ENCODE data around the gene ITIH4. TPM values are rescaled to one million over a fixed set of nuclear protein-coding genes. Genes with fewer than 3 reads are reported as not detected.

Gene ITIH4
- total RNA-seq = 1 to 10 TPM; 2.0 to 4.6 (median 2.8) TPM

- TF ChIP-seq POLR2A (IDR thresholded peaks at IDR 0.05; ENCODE audit: low read depth) (no peak), POLR2AphosphoS5 (IDR thresholded peaks at IDR 0.05) (no peak), CTCF (IDR thresholded peaks at IDR 0.05) (no peak), EP300 (IDR thresholded peaks at IDR 0.05) (no peak)
- Histone ChIP-seq H3K4me1 (peaks cover 21 to 40% (median 35%) of the 10 kb centered on the region in 4 donors), H3K27me3 (no peaks in the 10 kb centered on the region), H3K27ac (replicated peaks in 1 of 4) (peak within 1 kb of the TSS; percentile 32 to 60 (median 54)), H3K36me3 (peaks cover 0 to 24% (median 4%) of the 10 kb centered on the region in 4 donors), H3K4me3 (peak within 1 kb of the TSS in 1 of 4 donors; percentile 10), H3K9me3 (no peaks in the 10 kb centered on the region)
- intact Hi-C loops (cut with DNase I) = no loop called here
- no peak for DNase-seq (ENCODE audit: extremely low spot score)
- WGBS = 80% methylated on average over 16 of the region's 16 CpGs
Observed at GRCh38 chr3:52830535-52831258, at the start of gene ITIH4. TSS of gene ITIH4 (minus strand) at chr3:52830672. CDS start at chr3:52830642, 30 bp downstream.

- H3K27ac ChIP-seq (replicated peaks in 1 of 4) = no peak overlapping the region
- peaks cover 0 to 23% (median 2%) of the 10 kb centered on the region in 4 donors for H3K4me1 ChIP-seq
- WGBS = 96% methylated on average over 4 of the region's 5 CpGs
- no peaks in the 10 kb centered on the region for H3K9me3 ChIP-seq
- peaks cover 0 to 10% (median 0%) of the 10 kb centered on the region in 4 donors for H3K36me3 ChIP-seq
- no peaks in the 10 kb centered on the region for H3K27me3 ChIP-seq
- no peak for DNase-seq (ENCODE audit: extremely low spot score)
- TF ChIP-seq POLR2AphosphoS5 (IDR thresholded peaks at IDR 0.05) = no peak
- TF ChIP-seq CTCF (IDR thresholded peaks at IDR 0.05) = no peak
- no peak for TF ChIP-seq POLR2A (IDR thresholded peaks at IDR 0.05; ENCODE audit: low read depth)
- no peak for TF ChIP-seq EP300 (IDR thresholded peaks at IDR 0.05)
- intact Hi-C loops (cut with DNase I) = no loop called here
- no peak overlapping the region for H3K4me3 ChIP-seq
Observed at GRCh38 chr3:52880047-52880446, 49.6 kb upstream of the ITIH4 start.

GRCh38 chr3:52879581-52879980 is 49.1 kb upstream of the ITIH4 start:
- Histone ChIP-seq H3K27me3 (no peaks in the 10 kb centered on the region), H3K4me3 (no peak overlapping the region), H3K36me3 (peaks cover 0 to 10% (median 0%) of the 10 kb centered on the region in 4 donors), H3K4me1 (peaks cover 1 to 23% (median 3%) of the 10 kb centered on the region in 4 donors), H3K9me3 (no peaks in the 10 kb centered on the region), H3K27ac (replicated peaks in 1 of 4) (no peak overlapping the region)
- 89% methylated on average over 3 of the region's 4 CpGs for WGBS
- TF ChIP-seq POLR2A (IDR thresholded peaks at IDR 0.05; ENCODE audit: low read depth) = no peak
- no peak for TF ChIP-seq CTCF (IDR thresholded peaks at IDR 0.05)
- no peak for TF ChIP-seq EP300 (IDR thresholded peaks at IDR 0.05)
- no peak for TF ChIP-seq POLR2AphosphoS5 (IDR thresholded peaks at IDR 0.05)
- intact Hi-C loops (cut with DNase I) = no loop called here
- DNase-seq (ENCODE audit: extremely low spot score) = no peak

GRCh38 chr3:52879090-52879489 is 48.6 kb upstream of the ITIH4 start:
- DNase-seq (ENCODE audit: extremely low spot score) = no peak
- Histone ChIP-seq H3K4me1 (peaks cover 3 to 23% (median 7%) of the 10 kb centered on the region in 4 donors), H3K36me3 (peaks cover 0 to 10% (median 0%) of the 10 kb centered on the region in 4 donors), H3K4me3 (no peak overlapping the region), H3K27me3 (no peaks in the 10 kb centered on the region), H3K9me3 (no peaks in the 10 kb centered on the region), H3K27ac (replicated peaks in 1 of 4) (no peak overlapping the region)
- WGBS = 68% methylated on average over 4 of the region's 4 CpGs
- TF ChIP-seq POLR2AphosphoS5 (IDR thresholded peaks at IDR 0.05) = no peak
- TF ChIP-seq CTCF (IDR thresholded peaks at IDR 0.05) = no peak
- TF ChIP-seq EP300 (IDR thresholded peaks at IDR 0.05) = no peak
- no peak for TF ChIP-seq POLR2A (IDR thresholded peaks at IDR 0.05; ENCODE audit: low read depth)
- intact Hi-C loops (cut with DNase I) = no loop called here

Data from esophagus muscularis mucosa (tissue), 4 donors.